ENCODE data around the gene DOK5. TPM values are rescaled to one million over a fixed set of nuclear protein-coding genes. Genes with fewer than 3 reads are reported as not detected.

The DOK5 gene
- total RNA-seq, 1 donor from 2014 or later: 3.3 TPM

DNA sequence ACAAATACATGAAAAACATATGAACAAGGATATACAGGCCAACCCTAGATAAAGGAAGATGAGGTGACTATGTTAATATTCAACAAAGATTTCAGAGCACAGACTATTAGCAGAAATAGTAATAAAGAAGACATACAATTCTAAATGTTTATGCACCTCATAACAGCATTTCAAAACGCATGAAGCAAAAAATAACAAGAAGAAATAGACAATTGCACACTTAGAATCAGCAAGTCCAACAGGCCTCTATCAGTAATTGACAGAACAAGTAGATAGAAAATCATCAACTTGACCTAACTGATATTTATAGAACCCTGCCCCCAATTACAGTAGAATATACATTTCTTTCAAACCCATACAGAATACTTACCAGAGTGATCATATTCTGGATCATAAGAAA is 11.4 kb upstream of the DOK5 start:
- DNase-seq (ENCODE audit: low spot score in 2 of 2, unreplicated experiment in 2 of 2): no peak
- no peaks in the 10 kb centered on the region for H3K4me1 Mint-ChIP-seq
- H3K9me3 Mint-ChIP-seq: peaks cover 4% of the 10 kb centered on the region
- TF ChIP-seq, protein P1, sequence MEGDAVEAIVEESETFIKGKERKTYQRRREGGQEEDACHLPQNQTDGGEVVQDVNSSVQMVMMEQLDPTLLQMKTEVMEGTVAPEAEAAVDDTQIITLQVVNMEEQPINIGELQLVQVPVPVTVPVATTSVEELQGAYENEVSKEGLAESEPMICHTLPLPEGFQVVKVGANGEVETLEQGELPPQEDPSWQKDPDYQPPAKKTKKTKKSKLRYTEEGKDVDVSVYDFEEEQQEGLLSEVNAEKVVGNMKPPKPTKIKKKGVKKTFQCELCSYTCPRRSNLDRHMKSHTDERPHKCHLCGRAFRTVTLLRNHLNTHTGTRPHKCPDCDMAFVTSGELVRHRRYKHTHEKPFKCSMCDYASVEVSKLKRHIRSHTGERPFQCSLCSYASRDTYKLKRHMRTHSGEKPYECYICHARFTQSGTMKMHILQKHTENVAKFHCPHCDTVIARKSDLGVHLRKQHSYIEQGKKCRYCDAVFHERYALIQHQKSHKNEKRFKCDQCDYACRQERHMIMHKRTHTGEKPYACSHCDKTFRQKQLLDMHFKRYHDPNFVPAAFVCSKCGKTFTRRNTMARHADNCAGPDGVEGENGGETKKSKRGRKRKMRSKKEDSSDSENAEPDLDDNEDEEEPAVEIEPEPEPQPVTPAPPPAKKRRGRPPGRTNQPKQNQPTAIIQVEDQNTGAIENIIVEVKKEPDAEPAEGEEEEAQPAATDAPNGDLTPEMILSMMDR (IDR thresholded peaks at IDR 0.05; ENCODE audit: unreplicated experiment): no peak
- no peaks in the 10 kb centered on the region for H3K36me3 Mint-ChIP-seq
- H3K4me3 Mint-ChIP-seq: no peak overlapping the region
- H3K27ac Mint-ChIP-seq: no peak overlapping the region
- no peaks in the 10 kb centered on the region for H3K27me3 Mint-ChIP-seq (ENCODE audit: low read depth)

DNA sequence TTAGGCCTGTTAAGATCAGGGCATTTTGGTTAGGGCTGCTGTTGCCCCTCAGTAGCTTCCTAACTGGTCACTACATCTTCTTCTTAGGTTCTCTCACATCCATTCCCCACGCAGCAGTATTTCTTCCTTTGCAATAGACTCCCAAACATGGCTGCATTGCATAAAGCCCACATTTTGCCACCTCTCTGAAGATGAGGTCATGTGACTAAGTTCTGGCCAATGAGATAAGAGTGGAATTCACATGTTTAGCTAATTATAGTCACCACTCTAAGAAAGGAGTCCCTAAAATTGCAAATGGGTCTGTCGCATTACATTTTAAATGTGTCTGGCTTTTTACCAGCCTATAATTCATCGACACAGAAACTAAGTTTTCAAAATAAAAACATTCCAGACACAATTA is 9.3 kb upstream of the DOK5 start:
- TF ChIP-seq, protein P1 (IDR thresholded peaks at IDR 0.05; ENCODE audit: unreplicated experiment): no peak
- Mint-ChIP-seq H3K27ac (no peak overlapping the region), H3K9me3 (no peaks in the 10 kb centered on the region), H3K27me3 (ENCODE audit: low read depth) (no peaks in the 10 kb centered on the region), H3K36me3 (no peaks in the 10 kb centered on the region), H3K4me3 (no peak overlapping the region), H3K4me1 (peaks cover 4% of the 10 kb centered on the region)
- no peak for DNase-seq (ENCODE audit: low spot score in 2 of 2, unreplicated experiment in 2 of 2)

DNA sequence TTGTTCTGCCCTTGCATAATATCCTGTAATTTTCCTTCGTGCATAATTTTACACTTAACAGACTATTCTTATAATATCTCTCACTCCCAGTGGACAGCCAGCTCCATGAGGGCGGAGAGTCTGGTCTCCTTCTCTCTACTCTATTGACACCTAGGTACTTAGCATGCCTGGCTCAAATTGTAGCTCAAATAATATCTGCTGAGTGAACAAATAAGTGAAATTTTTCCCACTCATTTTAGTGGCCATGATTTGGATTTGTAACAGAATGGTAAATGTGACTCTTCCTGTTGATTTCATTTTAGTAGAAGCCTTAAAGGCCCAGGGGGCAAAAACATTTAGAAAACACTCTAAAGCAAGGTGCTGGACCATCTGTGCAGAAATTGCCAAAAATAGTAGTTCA is 7.8 kb upstream of the DOK5 start:
- TF ChIP-seq, protein P1 (IDR thresholded peaks at IDR 0.05; ENCODE audit: unreplicated experiment): no peak
- no peak for DNase-seq (ENCODE audit: low spot score in 2 of 2, unreplicated experiment in 2 of 2)
- no peaks in the 10 kb centered on the region for H3K36me3 Mint-ChIP-seq
- H3K4me1 Mint-ChIP-seq: peaks cover 4% of the 10 kb centered on the region
- no peak overlapping the region for H3K27ac Mint-ChIP-seq
- no peak overlapping the region for H3K4me3 Mint-ChIP-seq
- no peaks in the 10 kb centered on the region for H3K27me3 Mint-ChIP-seq (ENCODE audit: low read depth)
- no peaks in the 10 kb centered on the region for H3K9me3 Mint-ChIP-seq

DNA sequence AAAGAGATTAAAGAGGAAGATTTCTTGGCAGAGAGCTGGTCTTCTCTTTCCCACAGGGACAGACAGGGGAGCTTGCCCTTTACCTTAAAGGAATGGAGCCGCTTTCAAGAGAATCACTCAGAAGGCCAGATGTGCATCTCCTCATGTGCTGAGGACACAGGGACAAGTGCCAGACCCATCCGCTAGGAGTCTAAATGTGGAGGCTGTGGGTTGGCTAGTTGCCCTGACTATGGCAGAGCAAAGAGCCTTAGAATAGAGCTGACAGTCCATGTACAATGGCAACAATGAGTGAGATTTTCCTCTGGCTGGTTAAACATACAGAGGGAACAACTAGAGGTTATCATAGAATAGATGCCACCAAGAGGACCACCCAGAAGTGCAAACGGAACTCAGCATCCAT is 7.3 kb upstream of the DOK5 start:
- no peaks in the 10 kb centered on the region for H3K36me3 Mint-ChIP-seq
- TF ChIP-seq, protein P1 (IDR thresholded peaks at IDR 0.05; ENCODE audit: unreplicated experiment): no peak

DNA sequence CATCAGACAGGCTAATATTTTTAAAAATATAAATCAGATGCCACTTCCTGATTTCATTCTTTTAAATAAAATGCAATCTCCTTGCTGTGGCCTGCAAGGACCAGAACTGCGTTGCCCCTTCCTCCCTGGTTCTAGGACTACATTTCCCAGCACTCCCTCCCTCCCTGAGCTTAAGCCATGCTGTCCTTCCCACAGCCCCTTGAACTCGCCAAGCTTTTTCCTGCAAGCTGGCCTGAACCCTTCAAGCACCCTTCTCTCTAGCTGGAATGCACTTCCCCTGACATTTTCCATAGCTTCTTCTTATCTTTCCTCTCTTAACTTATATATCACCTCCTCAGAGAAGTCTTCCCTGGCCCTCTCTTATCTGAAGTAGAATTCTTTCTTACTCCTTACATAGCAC is 6.1 kb upstream of the DOK5 start:
- H3K36me3 Mint-ChIP-seq: no peaks in the 10 kb centered on the region
- TF ChIP-seq, protein P1 (IDR thresholded peaks at IDR 0.05; ENCODE audit: unreplicated experiment): no peak
- no peak for DNase-seq (ENCODE audit: low spot score in 2 of 2, unreplicated experiment in 2 of 2)
- peak overlapping the region; percentile 31 for H3K27ac Mint-ChIP-seq
- H3K27me3 Mint-ChIP-seq (ENCODE audit: low read depth): peaks cover 5% of the 10 kb centered on the region
- H3K9me3 Mint-ChIP-seq: no peaks in the 10 kb centered on the region
- peaks cover 4% of the 10 kb centered on the region for H3K4me1 Mint-ChIP-seq
- no peak overlapping the region for H3K4me3 Mint-ChIP-seq

More for the DNA sequence above, 7.3 kb upstream of the DOK5 start:
- Mint-ChIP-seq H3K4me3 (no peak overlapping the region), H3K4me1 (peaks cover 4% of the 10 kb centered on the region), H3K27ac (no peak overlapping the region), H3K9me3 (no peaks in the 10 kb centered on the region), H3K27me3 (ENCODE audit: low read depth) (no peaks in the 10 kb centered on the region)
- DNase-seq (ENCODE audit: low spot score in 2 of 2, unreplicated experiment in 2 of 2): no peak

DNA sequence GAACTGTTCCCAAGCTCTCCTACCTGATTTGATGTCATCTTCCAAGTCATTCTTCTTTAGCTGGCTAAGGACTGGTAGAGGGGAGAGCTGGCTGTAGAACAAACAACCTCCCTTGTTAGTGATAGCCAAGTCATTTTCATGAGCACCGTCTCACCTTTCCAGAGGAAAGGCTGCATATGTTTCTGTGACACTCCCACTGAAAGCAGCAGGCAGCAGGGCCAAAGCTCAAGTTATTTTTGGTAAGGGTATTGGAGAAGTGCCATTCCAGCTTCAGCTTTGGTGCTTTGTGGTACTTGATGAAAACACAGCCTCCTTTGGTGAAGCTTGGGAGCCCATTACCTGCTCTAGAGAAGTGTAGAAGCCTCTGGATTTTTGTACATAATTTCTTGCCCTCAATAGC is 5.4 kb upstream of the DOK5 start:
- H3K9me3 Mint-ChIP-seq: no peaks in the 10 kb centered on the region
- H3K36me3 Mint-ChIP-seq: no peaks in the 10 kb centered on the region
- no peak for DNase-seq (ENCODE audit: low spot score in 2 of 2, unreplicated experiment in 2 of 2)
- TF ChIP-seq, protein P1 (IDR thresholded peaks at IDR 0.05; ENCODE audit: unreplicated experiment): no peak
- H3K4me1 Mint-ChIP-seq: peaks cover 4% of the 10 kb centered on the region
- H3K4me3 Mint-ChIP-seq: no peak overlapping the region
- H3K27me3 Mint-ChIP-seq (ENCODE audit: low read depth): peaks cover 11% of the 10 kb centered on the region
- no peak overlapping the region for H3K27ac Mint-ChIP-seq
